Retinal pigment epithelial cell (primary cell): Measurements from ENCODE around the gene LCT.
"Not testable (repeated sequence)": the region's sequence is repeated elsewhere in the genome, so short reads cannot be mapped to it uniquely, and the experiment has no call there.

Experiments used
- DNase-seq: peaks from one replicate; pipeline ENCODE4 v3.0.0-alpha.2; 2010; ENCODE audit warnings: low read depth
- H3K4me3 ChIP-seq: 2 replicates; pipeline ENCODE4 v1.5.1; 2011; ENCODE audit warnings: mild to moderate bottlenecking, low read length, control low read depth, moderate library complexity
- TF ChIP-seq, protein P1 (sequence below): conservative IDR thresholded peaks from 2 replicates; pipeline ENCODE4 v1.5.1; 2011; ENCODE audit warnings: low read depth, low read length, control low read depth, inconsistent platforms

Gene LCT

DNA sequence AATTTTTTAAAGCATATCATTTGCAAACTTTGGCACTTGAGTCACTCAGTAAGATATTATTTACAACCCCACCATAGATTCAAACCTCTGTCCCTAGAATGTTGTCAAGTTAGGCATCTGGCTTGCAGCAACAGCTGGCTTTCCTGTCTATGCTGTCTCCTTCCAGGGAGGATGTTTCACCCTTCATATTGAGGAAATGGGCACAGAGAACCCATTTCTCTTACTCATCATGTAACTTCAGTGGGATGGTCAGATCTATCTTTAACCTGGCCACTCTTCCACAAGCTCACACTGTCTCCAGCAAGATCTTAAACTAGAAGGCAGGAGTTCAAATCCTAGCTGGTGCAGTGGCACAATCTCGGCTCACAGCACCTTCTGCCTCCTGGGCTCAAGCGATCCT lies 15.8 kb downstream of the LCT start:
- no peak overlapping the region for H3K4me3 ChIP-seq
- DNase-seq, result no peak
- TF ChIP-seq, protein P1, sequence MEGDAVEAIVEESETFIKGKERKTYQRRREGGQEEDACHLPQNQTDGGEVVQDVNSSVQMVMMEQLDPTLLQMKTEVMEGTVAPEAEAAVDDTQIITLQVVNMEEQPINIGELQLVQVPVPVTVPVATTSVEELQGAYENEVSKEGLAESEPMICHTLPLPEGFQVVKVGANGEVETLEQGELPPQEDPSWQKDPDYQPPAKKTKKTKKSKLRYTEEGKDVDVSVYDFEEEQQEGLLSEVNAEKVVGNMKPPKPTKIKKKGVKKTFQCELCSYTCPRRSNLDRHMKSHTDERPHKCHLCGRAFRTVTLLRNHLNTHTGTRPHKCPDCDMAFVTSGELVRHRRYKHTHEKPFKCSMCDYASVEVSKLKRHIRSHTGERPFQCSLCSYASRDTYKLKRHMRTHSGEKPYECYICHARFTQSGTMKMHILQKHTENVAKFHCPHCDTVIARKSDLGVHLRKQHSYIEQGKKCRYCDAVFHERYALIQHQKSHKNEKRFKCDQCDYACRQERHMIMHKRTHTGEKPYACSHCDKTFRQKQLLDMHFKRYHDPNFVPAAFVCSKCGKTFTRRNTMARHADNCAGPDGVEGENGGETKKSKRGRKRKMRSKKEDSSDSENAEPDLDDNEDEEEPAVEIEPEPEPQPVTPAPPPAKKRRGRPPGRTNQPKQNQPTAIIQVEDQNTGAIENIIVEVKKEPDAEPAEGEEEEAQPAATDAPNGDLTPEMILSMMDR, result no peak

DNA sequence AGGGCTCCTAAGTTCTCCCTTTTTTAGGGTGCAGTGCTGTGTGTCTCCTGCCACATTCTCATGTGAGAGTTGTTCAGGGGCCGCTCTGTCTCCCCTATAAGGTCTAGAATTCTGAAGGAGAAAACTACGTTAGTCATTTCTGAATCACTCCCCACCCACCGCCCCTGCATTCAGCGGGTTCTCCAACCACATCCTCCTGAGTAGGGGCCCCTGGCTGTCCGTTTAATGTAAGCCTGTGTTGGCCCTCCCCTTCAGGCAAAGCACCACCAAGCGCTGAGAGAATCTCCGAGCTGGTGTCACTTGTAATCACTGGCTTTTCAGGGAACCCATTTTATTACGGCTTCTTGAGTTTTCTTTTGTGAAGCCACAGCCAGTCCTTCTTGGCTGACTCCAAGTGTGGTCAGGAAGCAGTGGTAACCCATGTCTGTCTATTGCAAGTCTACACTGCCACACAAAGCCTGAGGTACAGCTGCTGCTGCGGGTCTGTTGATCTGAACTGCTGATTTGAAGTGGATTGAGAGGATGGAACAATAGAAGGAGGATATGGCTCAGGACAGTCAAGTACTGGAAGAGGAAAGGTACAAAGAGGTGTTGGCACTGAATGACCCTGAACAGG lies 16.9 kb downstream of the LCT start:
- TF ChIP-seq, protein P1, result no peak
- no peak overlapping the region for H3K4me3 ChIP-seq
- DNase-seq, result no peak

DNA sequence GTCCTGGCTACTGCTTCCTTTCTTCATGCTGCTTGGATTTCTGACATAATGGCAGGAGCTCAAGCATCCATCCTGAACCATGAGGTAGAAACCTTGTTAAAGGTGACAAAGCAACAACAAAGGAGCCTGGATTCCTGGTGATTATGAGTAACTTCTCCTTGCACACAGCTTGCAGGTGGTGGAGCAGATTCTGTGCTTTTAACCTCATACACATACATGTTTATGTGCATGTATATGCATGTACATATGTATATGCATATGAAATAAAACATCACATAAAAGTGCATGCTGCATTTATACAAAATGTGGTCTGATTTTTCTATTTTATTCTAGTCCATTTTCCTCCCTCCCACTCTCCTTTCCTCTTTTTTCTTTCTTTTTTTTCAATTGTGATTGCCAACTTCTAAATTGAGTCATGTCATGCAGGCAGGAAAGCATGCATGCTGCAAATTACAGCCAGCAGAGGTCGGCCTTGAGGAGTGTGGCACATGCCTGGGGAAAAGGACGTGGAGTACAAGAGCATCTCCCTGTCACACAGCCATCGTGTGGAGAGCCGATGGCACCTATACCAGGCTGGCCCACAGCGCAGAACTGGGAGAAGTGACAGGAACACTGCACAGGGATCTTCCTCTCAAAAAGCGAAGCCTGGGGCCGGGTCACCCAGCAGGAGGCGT lies 17.9 kb downstream of the LCT start:
- TF ChIP-seq, protein P1, result peak; percentile 57
- no peak for DNase-seq

DNA sequence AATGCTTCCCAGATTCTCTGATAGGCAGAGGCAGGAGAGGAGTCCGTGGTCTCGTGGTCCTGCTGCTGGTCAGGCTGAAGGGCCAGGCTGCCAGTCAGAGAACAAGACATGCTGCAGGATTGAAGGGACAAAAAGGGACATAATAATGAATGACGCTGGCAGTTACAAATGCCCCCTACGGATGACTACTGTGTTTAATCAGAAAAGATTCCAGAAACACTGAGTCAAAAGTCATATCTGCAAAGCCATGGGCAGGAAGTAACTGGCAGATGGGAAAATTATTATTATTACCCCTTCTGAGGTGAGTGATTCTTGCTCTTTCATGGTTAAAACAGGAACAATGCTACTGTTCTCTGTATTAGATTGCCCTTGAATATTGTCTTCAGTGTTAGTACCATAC lies 19.0 kb downstream of the LCT start:
- no peak for DNase-seq
- H3K4me3 ChIP-seq, result no peak overlapping the region
- TF ChIP-seq, protein P1, result no peak

More for the DNA sequence above, 17.9 kb downstream of the LCT start:
- no peak overlapping the region for H3K4me3 ChIP-seq

DNA sequence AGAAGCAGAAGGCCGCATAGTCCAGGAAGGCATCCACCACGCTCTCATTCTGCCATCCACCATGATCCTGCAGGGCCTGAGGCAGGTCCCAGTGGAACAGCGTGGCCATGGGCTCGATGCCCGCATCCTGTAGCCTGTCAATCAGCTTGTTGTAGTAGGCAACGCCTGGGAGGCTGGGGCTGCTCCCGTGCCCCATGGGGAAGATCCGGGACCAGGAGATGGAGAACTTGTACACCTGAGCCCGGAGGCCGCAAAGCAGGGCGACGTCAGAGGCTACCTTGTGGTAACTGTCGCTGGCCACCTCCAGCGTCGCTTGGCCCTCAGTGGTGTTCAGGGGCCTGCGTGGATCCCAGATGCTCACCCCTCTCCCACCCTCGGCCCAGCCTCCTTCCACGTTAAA lies 19.5 kb downstream of the LCT start:
- DNase-seq, result no peak
- H3K4me3 ChIP-seq, result no peak overlapping the region
- TF ChIP-seq, protein P1, result no peak

DNA sequence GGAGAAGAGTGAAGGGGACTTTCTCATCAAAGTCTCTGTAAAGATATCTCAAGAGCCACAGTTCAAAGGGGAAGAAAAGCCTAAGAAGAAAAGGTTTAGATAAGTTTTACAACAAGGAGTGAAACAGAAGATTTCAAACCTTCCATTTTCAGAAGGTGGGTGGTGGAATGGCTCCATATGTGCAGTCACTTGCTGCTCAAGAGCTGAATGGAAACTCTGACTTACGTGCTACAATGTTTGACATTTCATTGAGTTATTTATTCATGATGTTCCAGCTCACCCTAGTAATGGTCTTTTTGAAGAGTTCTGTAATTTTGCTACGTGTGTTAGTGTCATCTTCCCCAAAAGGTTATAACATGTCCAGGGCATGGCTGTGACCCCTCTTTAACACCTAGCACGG lies 21.7 kb downstream of the LCT start:
- DNase-seq, result no peak
- no peak overlapping the region for H3K4me3 ChIP-seq
- TF ChIP-seq, protein P1, result no peak

DNA sequence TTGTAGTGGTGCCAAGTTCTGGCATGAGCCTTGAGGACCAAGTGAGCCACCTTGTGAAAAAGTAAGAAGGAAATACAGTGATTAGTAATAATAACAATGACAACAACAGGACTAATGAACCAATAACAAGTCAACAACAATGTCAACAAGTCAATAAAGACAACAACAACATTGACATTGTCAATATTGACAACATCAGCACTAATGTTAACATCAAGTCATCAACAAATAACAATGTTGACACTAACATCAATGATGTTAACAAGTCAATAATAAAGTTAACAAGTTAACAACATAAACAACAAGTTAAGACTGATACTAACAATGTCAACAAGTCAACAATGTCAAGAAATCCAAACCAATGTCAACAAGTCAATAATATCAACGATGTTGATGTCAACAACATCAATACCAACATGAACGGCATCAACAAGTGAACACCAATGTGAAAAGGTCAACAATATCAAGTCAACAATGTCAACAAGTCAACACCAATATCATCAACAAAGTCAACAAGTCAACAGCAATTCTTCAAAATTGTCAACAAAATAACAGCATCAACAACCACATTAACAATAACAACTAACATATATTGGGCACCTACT lies 24.0 kb downstream of the LCT start:
- TF ChIP-seq, protein P1, result no peak
- no peak for DNase-seq
- no peak overlapping the region for H3K4me3 ChIP-seq

DNA sequence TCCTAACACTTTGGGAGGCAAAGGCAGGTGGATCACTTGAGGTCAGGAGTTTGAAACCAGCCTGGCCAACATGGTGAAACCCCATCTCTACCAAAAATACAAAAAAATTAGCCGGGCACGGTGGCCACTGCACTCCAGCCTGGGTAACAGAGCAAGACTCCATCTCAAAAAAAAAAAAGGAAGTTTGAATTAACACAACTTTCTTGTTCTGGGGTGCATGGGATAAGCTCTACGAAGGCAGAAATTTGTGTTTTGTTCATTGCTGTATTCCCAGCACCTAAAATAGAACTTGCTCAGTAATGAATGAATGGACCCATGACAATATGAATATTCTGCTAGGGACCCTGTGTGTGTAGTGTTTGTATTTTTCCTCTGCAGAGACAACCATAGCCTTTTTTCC lies 29.1 kb downstream of the LCT start:
- DNase-seq, H3K4me3 ChIP-seq: not testable (repeated sequence)
